GM03348 (cell line): ENCODE results near the gene GP5.
A peak's percentile ranks its signal among the peaks of the same experiment; 100 is the strongest.

ENCODE experiments used
- DNase-seq: peaks from one replicate; pipeline ENCODE4 v3.0.0; 2012; ENCODE audit warnings: low spot score

The GP5 gene, protein sequence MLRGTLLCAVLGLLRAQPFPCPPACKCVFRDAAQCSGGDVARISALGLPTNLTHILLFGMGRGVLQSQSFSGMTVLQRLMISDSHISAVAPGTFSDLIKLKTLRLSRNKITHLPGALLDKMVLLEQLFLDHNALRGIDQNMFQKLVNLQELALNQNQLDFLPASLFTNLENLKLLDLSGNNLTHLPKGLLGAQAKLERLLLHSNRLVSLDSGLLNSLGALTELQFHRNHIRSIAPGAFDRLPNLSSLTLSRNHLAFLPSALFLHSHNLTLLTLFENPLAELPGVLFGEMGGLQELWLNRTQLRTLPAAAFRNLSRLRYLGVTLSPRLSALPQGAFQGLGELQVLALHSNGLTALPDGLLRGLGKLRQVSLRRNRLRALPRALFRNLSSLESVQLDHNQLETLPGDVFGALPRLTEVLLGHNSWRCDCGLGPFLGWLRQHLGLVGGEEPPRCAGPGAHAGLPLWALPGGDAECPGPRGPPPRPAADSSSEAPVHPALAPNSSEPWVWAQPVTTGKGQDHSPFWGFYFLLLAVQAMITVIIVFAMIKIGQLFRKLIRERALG

DNA sequence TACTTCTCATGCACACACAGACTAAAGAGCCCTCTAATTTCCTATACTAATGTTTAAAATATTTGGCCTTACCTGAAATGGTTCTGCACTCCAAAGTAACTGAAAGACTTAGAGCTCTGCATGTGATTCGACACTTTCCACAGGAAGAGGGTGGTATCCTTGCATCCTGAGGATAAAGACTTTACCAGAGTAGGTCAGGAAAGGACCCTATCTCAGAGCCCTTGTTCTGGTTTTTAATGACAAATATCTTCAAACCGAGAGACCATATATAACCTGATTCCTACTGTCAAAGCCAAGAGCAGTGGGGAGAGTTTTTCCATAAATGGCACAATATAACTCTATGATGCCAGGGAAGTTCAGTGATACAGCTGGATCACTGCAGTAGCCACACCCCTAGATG lies at the start of gene GP5:
Gene GP5, minus strand, starts transcription at position 101 of the 400 bp plus-strand sequence. CDS start 984 bp downstream, outside the sequence.
- DNase-seq: no peak

DNA sequence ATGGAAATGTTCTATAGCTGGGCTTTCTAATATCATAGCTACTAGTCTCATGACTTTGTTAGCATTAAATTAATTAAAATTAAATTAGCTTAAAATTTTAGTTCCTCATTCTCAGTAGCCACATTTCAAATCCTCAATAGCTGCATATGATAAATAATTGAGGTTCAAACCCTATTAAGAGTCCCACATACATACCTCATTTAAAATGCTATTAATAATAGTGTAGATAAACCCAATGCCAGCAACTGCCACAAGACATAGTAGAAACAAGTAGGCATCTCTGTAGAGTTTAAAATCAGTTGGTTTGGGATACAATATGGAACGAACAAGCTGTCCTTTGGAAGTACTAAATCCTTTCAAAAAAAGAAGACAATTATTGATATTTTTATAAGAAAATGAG lies 48.6 kb upstream of the GP5 start:
- no peak for DNase-seq

DNA sequence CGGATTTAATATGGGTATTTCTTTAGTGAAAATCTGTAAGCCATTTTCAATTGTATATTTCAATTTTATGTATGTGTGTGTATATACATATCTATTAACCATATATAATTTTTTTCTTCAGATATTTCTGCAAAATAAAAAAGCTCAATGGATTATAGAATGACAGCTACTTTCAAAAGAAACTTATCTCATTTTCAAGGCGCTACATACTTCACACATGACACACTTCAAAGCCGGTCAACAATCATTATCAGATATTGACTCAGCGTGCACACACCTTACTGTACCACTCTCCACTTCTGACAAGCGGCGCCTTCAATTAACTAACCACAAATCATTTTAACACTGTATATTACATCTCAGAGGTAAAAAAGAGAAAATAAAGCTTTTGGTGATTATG lies 48.1 kb upstream of the GP5 start:
- DNase-seq: no peak

DNA sequence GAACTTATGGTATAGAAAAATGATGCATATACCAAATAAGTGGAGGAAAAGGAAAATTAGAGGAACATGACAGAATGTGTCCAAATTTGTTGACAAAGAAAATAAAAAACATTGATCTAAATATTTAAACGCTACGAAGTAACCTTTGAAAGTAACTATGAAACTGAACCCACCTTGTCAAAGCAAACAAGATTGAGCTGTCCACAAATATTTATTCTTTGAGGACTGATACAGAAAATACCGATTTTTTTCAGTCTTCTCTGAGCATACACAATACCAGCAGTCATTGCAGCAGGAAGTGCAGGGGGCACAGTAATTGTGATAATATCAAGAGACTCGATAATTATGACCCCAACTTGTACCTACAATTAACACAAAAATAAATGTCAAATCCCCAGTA lies 47.7 kb upstream of the GP5 start:
- DNase-seq: no peak

DNA sequence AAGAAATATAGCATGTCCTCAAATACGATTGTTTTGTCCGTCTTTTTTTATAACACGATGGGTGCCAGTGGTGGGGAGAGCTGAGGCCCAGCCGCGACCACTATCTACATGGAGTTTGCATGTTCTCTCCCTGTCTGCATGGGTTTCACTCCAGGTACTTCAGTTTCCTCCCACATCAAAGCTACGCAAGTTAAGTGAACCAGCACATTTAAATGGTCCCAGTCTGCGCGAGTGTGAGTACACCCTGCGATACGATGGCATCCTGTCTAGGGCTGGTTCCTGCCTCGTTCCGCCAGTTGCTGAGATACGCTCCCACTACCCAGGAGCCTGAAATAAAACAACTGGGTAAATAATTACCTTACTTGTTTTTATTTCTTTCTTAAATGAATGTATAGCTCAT lies 47.1 kb upstream of the GP5 start:
- no peak for DNase-seq

DNA sequence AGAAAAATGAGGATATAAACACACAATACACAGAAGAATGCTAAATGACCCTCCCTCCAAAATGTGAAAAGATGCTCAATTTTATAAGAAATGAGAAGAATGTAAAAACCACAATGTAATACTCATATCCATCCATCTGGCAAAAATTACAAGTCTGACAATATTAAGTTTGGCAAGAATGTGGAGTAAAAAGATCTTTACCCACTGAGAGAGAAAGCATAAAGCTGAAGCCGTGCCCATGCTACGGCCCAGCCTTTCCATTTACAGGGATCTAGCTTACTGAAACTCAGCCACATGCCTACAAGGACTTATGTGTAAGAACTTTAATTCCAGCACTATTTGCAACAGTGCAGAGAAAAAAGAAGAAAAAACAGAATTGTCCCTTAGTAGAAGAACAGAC lies 44.8 kb upstream of the GP5 start:
- peak; percentile 55 for DNase-seq

DNA sequence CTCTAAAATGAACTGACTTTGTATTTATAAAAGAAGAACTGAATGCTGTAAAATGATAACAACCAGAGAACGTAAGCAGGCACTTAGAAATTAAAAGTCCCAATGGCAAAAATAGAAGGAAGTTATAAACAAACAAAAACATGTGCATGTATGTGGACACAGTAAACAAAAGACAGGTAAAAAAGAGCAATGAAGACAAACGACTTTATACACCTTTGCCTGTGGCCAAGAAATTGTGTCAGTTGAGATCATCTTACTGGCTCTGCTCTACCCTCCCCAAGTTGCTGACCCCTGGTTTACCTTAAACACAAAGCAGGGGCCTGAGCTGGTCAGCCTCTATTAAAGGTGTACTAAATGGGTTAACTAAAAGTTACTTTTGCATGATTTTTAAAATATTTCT lies 41.7 kb upstream of the GP5 start:
- no peak for DNase-seq

DNA sequence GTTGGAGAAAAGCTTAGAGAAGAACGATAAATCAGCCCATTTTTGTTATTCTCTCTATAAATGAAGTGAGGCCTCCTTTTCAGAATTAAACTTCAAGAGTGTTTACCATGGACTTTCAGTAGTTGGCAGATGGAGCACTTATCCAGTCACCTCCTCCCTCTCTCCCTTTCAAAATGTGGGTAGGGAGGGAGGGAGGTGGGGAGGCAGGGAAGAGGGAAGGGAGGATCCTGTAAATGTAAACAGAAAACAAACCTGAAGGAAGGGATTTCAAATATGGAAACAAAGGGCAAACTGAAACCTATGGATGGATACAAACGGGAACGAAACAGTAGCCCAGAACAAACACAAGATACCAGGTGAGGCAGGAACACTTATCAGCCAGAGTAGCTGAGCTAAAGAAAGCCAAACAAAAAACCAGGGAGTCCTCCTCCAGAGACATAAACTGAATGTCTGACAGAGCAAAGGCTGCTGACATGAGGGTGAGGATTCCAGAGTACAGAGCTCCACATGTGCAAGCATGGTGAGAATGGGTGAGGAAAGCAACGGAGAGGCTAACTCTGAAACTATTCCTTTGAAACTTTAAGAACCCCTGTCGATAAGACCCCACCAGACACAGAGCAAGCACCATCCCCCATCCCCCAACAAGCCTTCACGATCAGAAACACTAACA lies 41.0 kb upstream of the GP5 start:
- DNase-seq: no peak

DNA sequence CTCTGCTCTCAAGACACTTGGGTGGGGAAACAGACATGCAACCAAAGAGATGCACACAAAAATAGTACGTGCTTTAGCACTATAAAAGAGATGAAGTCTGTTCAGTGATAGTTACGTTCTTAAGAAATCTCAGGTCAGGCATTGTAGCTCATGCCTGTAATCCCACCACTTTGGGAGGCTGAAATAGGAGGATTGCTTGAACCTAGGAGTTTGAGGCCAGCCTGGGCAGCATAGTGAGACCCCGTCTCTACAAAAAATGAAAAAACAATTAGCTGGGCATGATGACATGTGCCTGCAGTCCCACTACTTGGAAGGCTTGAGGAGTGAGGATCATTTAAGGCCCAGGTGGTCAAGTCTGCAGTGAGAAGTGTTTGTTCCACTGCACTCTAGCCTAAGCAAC lies 35.4 kb upstream of the GP5 start:
- no peak for DNase-seq

DNA sequence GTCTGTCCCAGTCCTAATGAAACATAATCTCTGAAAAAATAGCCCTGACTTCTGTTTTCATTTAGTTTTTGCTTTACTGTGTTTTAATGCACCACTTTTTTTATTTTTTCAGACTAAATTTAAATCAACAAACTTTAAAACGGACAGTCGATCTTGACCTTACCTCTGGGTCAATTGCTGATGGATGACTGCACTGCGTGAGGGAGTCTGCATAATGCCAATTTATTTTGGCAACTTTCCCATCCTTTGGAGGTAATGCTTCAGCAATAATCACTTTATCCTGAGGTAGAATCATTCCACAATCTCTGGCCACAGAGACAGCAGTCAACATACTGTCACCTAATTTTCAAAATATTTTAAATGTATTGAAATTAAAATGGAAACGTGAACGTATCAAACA lies 32.5 kb upstream of the GP5 start:
- DNase-seq: no peak

DNA sequence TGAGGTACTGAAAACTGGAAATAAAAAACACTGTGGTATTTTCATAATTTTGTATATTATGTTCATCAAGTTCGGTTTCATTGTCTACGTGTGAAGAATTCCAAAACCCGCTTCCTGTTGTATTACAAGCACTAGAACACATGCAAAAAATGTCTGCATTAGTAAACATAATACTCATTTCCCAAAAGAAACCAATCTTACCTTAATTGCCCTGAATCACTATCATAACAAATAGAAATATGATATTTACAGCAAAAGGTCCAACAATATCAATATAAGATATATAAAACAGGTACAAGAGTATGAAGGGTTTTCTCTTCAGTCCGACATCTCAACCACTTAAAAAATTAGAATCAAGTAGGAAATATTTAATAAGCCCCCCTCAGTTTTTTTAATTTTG lies 26.3 kb upstream of the GP5 start:
- no peak for DNase-seq

DNA sequence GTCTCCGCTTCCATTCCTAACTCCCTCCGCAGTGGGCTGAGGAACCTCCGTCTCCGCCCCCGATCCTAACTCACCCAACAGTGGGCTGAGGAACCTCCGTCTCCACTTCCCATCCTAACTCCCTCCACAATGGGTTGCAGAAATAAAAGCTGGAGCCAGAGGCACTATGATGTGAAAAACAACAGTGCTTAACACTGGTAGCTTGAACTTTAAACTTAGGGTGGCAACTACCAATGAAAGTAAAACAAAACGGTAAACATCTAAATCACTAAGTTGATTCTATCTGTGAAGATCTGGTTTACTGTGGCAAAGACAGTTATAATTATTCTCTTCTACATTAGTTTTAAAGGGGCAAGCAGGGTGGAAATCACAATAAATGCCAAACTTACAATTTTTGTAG lies 25.9 kb upstream of the GP5 start:
- DNase-seq: no peak

DNA sequence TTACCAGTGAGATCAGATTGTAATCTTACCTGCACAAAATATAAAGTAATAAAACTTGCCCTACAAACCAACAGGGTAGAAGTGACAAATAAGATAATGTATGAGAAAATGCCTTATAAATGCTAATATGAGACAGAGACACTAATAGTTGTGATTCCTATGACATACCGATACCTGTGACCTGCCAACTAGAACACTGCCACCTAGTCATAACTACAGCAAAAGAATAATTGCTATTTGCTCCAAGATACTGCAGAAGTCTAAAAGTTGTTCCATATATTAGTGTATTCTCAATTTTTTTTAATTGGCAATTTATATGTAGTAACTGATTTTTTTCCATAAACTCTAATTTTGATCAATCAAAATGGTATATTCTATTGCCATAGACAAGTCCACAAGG lies 25.3 kb upstream of the GP5 start:
- no peak for DNase-seq

DNA sequence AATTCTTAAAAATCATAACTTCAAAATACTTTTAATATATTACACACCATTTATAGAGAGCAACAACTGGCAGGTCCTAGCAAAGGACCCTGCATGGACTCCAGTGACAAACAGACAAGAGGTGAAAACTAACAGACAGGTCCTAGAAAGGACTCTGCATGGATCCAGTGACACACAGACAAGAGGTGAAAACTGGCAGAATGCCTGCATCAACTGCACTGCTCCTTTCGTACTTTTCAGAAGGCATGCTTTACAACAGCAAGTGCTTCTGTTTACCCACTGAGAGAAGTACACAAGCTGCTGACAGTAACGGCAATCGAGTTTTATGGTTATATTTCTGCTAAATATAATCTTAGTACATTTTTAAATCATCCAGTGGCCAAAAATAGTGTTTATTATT lies 24.3 kb upstream of the GP5 start:
- no peak for DNase-seq

DNA sequence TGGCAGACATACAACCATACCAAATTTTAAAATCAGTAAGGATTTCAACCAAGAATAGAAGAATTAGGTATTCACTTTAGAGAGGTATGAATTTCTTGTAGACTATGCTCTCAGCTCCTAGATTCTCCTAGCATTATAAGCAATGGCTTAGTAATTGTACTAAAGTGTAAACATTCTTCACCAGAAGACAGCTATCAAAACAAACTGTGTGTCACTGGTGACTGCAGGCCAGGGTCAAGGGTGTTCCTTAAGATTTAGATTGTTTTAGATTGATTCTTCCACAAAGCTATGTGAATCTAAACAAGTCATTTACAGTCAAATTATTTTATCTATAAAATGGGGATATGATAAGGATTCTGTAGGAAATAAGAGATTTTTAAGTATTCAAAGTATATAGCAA lies 23.1 kb upstream of the GP5 start:
- DNase-seq: no peak

DNA sequence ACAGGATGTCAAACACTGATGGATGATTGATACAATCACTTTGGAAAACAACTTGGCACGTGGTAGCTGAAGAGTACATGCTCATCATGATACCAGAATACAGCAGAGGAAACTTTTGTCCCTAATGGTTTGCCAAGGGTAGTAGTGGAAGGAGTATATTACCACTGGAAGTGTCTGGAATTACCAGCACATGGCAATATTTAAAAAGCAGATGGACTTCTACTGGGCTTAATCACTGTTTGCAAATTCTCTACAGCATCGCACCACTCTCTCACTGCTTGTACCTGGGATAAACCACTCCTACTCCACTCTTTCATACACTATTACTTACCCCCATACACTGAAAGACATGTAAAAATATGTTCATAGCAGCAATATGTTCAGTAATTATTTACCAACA lies 19.6 kb upstream of the GP5 start:
- no peak for DNase-seq

DNA sequence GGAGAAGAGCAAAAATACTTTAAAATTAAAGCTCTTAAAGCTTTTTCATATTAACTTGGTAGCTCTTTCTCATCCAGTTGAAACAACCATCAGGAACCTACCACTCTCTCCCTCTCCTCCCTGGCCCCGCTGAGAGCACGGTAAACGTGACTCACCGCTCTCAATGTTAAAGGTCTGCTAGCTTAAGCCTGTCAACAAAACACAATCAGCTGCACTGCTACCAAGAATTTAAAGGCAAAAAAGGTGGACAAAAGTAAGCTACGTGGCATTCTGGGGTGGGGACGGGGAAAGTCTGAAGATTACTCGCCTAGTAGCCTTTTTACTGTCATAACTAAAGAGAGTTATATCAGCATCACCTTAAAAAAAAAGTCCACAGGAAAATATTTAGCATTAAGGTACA lies 8.4 kb upstream of the GP5 start:
- no peak for DNase-seq

DNA sequence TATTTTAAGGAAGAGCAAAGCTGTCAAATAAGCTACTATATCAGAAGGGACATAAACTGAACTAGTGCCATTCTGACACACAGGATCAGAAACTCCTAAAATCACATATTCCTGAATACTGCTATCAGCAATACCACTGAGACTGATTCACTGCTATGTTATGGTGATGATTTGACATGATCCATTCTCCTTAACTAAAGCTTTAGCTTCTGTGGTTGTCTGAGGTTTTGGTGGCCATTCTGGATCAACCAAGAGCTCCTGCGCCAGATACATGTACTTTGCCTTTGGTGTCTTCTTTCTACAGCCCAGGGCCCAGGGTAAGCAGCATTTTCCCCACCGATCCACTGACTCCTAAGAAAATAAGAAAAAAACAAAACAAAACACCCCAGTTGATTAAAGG lies 6.7 kb upstream of the GP5 start:
- no peak for DNase-seq

DNA sequence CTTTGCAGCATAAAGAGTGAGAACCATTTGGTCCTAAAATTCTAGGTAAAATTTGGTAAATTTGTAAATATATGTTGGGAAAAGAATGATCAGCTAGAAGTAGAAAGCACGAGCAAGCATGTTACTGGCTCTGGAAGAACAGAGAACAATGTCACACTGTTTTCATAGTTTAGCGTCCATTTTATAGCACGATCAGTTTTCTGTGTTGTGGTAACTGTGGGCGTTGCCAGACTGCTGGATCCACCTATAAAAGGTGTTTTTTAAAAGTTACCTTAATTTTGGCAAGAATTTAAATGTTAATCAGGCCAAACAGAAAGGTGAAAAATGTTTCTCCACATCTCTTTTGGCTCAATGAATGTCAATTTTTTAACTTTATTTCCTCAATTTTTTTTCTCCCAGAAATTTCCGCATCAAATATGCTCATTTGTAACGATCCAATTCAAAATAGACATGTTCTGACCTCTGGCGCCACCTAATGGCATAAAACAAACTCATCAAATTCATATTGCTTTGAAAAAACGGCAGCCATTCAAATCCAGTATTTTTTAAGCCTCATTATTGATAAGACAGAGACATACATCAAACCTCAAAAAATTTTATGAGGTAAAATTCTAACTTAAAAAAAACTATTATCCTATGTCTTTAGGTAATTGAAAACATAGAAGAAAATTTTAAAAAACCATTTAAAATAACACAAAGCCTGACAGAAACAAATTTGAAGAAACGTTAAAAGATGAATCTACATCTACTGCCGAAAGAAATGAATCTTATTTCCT lies 5.5 kb upstream of the GP5 start:
- peak; percentile 40 for DNase-seq

DNA sequence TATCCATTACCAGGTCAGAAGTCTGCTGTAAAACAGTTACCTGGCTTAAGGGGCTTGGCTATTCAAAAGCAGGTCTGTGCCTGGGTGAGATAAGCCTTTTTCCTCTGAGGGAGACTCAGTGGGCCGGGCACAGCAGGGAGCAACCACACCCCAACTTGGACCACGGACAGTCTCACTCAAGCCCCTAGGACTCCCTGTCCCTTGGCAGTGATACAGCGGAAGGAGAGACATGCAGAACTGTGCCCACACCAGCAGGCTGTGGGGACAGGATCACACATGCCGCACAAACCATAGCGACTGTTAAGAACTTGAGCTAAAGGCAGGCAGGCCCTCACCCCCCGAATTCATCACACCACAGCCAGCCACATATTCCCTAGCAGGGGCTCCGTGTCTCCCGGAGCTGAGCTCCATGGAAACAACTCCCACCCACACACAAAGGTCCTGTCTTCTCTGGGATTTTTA lies 2.8 kb upstream of the GP5 start:
- DNase-seq: no peak

DNA sequence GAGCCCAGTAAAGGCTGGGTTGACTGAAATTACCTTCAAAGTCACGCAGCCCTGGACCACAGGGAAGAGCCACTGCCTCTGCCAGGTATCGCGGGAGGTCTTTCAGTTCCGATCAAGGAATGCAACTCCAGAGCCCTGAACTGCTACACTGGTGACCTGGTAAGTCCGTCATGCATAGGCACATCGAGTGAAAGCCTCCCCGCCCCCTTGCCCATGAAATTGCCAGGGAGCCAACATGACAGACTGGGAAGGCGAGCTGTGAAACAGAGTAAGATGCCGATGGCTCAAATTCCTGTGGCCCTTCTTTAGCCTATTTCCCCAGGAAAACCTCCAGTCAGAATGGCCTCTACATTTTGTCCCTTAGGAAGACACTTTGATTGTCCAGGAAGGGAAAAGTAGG lies 2.3 kb upstream of the GP5 start:
- no peak for DNase-seq

DNA sequence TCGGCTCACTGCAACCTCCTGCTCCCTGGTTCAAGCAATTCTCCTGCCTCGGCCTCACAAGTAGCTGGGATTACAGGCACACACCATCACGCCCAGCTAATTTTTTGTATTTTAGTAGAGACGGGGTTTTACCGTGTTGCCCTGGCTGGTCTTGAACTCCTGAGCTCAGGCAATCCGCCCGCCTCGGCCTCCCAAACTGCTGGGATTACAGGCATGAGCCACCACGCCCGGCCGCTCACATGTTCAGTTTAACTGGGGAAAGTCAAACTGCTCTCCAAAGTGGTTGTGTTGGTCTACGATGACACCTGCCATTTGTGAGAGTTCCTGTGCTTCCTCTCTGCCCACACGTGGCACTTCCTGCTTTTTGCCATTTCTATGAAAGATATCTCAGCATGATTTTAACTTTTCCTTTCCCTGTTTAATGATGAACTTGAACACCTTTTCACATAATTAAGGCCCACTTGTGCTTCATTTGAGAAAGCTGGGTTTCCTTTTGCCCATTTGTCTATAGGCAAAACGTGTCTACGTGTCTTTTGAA lies 877 bp upstream of the GP5 start:
- no peak for DNase-seq
